ENCODE data around the gene ATP10B. TPM values are rescaled to one million over a fixed set of nuclear protein-coding genes. Genes with fewer than 3 reads are reported as not detected.

The ATP10B gene
- total RNA-seq, 1 experiment from 2014 or later: 10.4 TPM

- DNase-seq (ENCODE audit: low spot score): peak; percentile 3
These were observed 295.9 kb downstream of the ATP10B start for GRCh38 chr5:160555971-160556631.

DNA sequence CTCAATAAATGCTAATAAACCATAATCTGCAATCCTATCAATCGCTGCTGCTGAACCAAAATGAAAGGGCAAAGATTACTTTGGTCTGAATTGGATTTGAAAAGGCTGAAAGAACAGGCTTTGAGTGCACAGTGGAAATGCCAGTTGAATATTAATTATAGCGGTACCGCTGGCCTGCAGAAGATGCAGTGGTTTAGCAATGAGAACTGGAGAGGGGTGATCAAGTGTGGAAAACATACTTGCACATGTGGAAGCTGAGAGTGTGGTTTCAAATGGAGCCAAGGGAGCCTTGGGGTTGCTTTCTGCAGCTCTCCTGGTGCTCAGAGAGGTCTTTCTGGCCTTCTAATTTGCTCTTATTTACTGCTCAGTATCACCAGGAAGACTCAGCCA lies 296.4 kb downstream of the ATP10B start:
- no peak for DNase-seq (ENCODE audit: low spot score)

DNA sequence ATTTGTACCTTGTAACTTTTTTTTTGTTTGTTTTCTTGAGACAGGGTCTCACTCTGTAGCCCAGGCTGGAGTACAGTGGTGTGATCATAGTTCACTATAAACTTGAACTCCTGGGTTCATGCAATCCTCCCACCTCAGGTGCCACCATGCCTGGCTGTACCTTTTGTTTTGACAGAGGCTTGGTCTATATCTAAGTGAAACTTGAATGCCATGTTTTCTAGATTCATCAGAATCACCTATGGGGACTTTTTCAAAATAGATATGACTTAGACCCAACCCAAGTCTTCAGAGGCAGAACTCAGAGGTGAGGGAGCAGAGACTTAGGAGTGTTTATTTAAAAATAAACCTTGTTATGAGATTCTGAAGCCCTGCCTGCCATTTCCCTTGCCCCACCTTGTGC lies 301.9 kb downstream of the ATP10B start:
- DNase-seq (ENCODE audit: low spot score): no peak

DNA sequence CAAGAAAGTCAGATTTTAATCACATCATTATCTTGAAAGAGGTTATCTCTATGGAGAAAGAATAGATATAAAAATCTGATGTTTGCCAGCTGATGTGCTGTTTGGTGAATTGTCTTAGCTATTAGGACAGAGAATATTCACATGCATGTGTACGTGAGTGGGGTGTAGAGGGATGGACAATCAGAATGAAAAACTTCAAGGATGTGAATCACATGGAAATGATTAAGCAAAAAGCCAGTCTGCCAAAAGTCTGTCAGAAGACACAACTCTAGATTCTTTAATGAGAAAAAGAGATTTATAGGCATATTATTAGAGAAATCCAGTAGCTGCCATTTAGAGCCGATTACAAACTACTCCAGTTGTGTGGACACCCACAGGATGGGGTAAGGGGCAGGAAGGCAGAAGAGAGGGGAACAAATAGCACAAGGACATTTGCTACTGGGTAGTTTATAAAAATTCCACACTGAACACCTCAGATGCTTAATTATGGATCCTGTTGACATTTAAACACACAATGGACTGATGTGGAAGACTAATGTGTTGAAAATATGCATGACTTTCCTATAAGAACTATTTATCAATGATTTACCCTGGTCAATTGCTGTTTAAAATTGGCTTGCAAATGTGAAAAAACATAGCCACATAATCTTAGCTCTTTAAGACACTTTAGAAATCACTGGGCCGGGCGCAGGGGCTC lies 302.9 kb downstream of the ATP10B start:
- DNase-seq (ENCODE audit: low spot score): no peak

DNA sequence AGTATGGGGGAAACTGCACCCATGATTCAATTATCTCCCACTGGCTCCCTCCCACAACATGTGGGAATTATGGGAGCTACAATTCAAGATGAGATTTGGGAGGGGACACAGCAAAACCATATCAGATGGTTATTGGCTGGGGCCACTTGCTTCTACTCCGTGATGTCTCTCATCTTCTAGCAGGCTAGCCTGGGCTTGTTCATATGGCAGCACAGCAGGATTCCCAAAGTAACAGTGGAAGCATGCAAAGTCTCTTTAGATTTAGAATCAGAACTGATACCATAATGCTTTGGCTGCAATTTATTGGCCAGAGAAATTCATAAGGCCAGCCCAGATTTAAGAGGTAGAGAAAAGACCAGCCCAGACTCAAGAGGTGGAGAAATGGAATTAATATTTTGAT lies 304.1 kb downstream of the ATP10B start:
- no peak for DNase-seq (ENCODE audit: low spot score)

DNA sequence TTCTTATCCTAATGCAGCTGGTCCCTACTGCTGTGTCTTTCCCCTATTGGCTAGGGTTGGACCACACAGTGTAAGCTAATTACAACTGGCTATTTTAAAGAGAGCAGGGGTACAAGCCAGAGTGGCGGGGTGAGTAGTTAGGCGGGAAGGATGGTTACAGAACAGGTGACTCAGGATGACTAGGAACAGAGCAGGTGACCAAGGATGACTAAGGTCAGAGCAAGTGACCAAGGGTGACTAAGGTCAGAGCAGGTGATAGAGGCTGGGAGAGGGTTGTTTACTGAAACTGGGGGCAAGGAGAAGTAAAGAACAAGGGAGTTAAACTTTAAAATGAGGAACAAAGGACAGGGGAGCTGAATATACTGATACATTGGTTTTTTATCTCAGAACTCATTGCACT lies 304.9 kb downstream of the ATP10B start:
- no peak for DNase-seq (ENCODE audit: low spot score)

GRCh38 chr5:160545832-160546231 lies 306.2 kb downstream of the ATP10B start:
- DNase-seq (ENCODE audit: low spot score): no peak

DNA sequence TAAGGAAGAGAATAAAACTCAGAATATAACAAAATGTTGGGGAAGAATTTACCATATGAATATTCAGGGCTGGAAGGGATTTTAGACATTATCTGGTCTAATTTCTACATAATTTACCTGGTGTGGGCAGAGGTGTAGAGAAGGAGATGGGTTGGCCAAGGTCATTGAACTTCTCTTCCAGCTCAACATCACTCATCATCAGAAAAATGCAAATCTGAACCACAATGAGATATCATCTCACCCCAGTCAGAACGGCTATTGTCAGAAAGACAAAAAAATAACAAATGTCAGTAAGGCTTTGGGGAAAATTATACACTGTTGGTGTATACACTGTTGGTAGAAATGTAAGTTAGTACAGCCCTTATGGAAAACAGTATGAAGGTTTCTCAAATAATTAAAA lies 308.6 kb downstream of the ATP10B start:
- no peak for DNase-seq (ENCODE audit: low spot score)

DNA sequence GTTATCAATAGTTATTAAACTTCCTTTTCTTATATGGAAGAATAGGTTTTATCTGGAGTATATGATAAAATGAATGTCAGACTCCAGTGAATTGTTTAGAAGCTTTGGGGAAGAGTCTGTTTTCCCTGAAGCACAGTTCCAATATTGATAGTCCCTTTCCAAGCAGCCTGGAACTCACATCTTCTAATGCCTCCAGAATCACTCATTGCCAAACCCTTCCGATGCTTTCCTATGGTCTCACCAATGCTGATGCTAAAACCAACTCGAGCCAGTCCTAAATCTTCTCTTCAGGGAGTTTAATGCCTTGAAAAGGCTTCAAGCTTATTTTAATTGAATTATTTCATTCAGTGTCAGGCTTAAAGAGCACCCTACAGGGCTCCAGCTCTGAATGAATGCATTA lies 309.2 kb downstream of the ATP10B start:
- DNase-seq (ENCODE audit: low spot score): no peak

- DNase-seq (ENCODE audit: low spot score): no peak
These were observed 309.7 kb downstream of the ATP10B start for GRCh38 chr5:160542281-160542680.

GRCh38 chr5:160539431-160539830 lies 312.6 kb downstream of the ATP10B start:
- no peak for DNase-seq (ENCODE audit: low spot score)

DNA sequence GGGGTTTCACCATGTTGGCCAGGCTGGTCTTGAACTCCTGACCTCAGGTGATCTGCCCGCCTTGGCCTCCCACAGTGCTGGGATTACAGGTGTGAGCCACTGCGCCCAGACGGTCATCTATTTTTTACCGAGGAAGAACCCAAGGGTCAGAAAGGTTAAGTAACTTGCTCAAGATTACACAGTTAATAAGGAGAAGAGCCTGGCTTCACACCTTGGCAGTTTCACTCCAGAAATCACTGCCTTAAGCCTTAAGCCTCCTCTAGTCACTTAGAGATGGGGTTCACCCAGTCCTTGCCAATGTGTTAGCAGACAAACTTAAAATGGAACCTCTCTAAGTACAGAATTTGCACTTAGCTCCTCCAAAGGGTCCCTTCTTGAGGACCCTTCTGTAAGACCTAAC lies 314.1 kb downstream of the ATP10B start:
- DNase-seq (ENCODE audit: low spot score): no peak

DNA sequence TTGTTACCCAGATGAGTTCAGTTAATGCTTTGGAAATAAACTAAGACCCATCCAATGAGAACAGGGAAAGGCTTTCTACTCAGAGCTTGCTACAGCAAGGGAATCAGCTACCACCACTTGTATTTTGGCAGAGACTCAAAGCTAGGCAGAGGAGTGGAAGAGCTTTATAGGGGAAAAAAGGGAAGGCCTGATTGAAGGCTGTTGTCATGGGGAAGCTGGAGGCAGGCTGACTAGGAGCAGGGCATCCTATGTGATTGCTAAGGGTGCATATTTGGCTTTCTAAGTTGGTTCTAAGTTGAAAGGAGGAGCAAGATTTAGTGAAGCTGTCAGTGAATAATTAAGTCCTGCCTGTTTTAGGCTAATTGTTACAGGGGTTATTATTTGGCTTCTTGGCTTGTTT lies 314.9 kb downstream of the ATP10B start:
- no peak for DNase-seq (ENCODE audit: low spot score)

GRCh38 chr5:160534914-160535313 lies 317.1 kb downstream of the ATP10B start:
- no peak for DNase-seq (ENCODE audit: low spot score)

DNA sequence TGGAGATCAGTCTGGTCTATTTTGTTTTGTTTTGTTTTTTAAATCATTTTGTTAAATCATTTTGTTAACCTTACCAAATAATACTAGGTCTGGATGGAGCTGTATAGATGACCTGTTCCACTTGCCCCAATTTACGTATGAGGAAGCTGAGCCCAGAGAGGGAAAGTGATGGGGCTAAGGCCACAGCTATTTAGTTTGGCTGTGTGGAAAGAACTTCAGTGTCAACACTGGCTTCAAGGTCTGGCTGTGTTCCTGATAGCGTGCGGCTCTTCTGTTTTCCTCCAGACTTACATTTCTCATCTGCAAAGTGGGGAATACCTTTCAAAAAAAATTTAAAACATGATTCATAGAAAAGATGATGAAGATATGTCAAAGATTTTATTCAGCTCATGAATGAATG lies 317.9 kb downstream of the ATP10B start:
- DNase-seq (ENCODE audit: low spot score): no peak

DNA sequence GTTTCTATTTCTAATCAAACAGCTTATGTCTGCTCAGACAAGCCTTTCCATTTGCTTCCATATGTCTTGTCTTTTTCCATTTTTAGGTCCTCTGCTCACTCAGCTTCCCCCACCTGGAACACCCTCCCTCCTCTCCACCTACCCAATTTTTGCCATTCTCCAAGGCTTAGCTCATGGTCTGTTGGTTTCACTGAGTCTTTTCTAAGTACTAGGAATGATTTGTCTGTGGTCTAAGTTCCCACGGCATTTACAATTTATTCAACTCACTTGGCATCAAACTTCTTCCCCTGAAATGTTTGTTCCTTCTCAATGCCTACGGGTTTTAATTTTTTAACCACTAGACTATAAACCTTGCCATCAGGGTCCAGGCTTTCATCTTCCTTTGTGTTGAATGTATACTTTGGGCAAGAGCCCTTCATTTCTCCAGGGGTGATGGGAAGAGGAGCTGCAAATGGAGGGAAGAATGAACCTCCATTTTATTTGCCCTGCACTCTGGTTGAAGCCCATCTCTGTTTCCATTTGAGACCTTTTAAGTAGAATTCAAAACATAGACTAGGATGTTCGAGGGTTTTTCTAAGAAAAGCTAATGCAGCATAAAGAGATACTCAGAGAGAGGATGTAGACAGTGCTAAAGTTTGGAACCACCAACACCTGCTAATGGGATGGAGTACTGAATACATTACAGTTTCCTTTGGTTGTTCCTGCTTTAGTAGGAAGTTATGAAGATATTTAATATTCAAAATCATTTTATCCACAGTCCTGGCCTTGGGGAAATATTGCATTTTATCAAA lies 326.3 kb downstream of the ATP10B start:
- no peak for DNase-seq (ENCODE audit: low spot score)

- DNase-seq (ENCODE audit: low spot score): no peak
These were observed 327.2 kb downstream of the ATP10B start for GRCh38 chr5:160524827-160525226.

DNA sequence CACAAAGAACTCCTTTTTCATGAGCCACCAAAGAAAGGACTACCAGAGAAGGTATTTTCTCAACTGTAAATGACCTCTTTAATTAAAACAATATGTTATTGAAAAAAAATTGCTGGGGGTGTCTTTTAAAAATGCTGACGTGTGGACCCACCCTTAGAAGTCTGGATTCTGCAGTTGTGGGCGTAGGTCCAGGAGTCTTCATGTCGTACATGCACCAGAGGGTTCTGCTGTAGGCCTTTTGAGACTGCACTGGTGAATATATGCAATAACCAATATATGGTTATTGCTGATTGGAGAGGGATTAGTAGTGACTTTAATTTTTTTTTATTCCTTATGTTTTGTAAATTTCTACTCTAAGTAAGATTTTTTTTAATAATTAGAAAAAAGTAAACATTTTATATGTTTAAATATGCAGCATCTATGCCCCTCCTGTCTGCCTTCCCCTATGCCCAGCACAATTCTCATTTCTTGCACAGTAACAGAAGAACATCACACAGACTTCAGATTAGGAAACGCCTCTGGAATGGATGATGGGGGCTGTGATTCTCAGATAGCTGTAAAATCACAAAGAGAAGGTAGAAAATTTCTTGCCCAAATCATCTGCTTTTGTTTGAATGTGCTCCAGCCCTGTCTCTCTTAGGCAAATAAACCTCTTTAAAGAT lies 328.4 kb downstream of the ATP10B start:
- DNase-seq (ENCODE audit: low spot score): no peak

- DNase-seq (ENCODE audit: low spot score): no peak
These were observed 330.7 kb downstream of the ATP10B start for GRCh38 chr5:160521392-160521663.

DNA sequence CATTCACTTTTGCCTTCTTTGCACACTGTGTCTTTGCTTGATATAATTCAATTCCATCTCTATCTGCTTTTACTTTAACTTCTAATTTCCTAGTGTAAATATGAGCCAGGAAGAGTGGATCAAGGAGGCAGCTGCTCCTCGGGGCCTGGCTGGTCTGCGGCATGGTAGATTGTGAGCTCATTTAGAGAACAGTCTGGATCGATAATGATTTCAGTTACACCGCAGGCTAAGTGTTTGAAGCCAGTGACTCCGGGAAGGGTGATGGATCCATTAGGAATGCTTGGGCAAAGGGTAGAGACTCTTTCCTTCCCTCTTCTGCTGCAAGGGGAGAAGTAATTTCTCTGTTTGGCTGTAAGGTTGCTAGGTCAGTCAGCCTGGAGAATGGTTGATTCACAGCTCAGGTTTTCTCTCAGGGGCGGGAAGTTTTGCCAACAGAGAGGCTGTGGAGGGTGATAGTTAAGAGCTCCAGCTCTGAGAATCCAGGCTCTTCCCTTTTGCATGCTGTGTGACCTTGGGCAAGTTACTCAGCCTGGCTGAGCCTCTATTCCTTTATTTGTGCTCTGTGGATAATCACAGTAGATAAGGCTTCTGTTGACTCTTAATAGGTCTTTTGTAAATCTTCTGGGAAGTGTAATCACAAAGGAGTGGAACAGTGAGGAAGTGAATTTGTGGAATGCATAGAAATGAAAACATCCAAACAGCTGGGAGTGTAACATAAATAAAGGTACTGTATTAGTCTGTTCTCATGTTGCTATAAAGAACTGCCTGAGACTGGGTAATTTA lies 331.2 kb downstream of the ATP10B start:
- no peak for DNase-seq (ENCODE audit: low spot score)

- DNase-seq (ENCODE audit: low spot score): no peak
These were observed 335.1 kb downstream of the ATP10B start for GRCh38 chr5:160516696-160517530.
